NOMO-1 (cell line): ENCODE results near the gene PRR29.

Experiments used
- DNase-seq, 2 experiments: peaks; one replicate each; lab custom pipeline; 2025; ENCODE audit not compliant: unreplicated experiment in 2 of 2; lab: John Stamatoyannopoulos, UW

PRR29 gene

DNA sequence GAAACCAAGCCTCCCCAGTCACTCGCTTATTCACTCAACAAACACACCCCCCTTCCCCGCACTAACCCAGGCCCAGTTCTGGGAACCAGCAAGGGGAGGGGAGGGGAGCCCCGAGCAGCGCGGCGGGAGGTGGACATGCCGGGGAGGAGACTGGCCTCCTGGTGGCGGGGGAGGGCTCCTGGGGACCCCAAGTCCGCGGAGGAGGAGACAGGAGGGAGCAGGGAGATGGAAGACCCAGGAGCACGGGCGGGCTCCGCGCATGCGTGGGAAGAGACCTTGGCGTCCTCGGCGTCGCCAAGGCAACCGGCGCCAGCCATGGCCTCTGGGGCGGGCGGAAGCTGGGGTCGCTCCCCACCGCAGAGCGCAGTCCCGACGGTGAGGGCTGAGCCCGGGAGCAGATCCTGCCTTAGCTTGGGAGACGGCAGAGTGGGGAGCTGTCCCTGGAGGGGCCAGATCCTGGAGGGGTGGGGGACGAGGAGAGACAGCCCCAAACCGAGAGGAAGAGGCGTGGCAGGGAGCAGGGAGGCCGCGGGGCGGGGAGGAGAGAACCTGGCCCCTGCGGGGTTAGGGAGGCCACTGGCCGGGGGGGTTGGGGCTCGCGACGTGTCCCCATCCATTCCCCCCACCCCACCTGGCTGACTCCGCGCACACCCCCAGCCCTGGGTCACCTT is at the start of gene PRR29:
Gene PRR29, plus strand, starts transcription at position 302 of the 671 bp plus-strand sequence. Its CDS starts 14 bp downstream, at position 316.
- peak; percentile 31 to 45 for DNase-seq

GRCh38 chr17:63948521-63948920 is 49.6 kb upstream of the PRR29 start:
- DNase-seq, result no peak

- DNase-seq, result no peak
Measured at GRCh38 chr17:63949576-63950250, 48.4 kb upstream of the PRR29 start.

GRCh38 chr17:63950940-63951907 is 46.9 kb upstream of the PRR29 start:
- no peak for DNase-seq

- peak in 1 of 2 experiments; percentile 10 for DNase-seq
Measured at GRCh38 chr17:63954402-63955063, 43.6 kb upstream of the PRR29 start.

- DNase-seq, result no peak
Measured at GRCh38 chr17:63955232-63955631, 42.9 kb upstream of the PRR29 start.

GRCh38 chr17:63955791-63956190 is 42.4 kb upstream of the PRR29 start:
- no peak for DNase-seq

- no peak for DNase-seq
Measured at GRCh38 chr17:63956296-63956920, 41.7 kb upstream of the PRR29 start.

DNA sequence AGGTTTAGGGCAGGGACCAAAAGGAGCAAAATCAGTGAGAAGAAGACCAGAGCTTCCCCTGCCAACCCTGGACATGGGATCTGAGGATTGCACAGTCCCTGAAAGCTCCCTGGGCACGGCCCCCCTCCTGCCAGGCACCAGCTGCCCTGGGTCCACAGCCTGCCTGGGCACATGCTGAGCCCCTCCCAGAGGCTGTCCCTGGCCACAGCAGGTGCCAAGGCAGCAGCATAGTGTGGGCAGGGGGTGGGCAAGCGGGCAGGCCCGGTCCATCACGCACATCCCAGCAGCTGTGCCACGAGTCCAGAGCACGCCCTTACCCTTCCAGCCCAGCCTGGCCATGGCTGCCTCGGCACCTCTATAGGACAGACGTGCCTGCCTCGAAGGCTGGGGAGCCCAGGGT is 38.1 kb upstream of the PRR29 start:
- DNase-seq, result no peak

DNA sequence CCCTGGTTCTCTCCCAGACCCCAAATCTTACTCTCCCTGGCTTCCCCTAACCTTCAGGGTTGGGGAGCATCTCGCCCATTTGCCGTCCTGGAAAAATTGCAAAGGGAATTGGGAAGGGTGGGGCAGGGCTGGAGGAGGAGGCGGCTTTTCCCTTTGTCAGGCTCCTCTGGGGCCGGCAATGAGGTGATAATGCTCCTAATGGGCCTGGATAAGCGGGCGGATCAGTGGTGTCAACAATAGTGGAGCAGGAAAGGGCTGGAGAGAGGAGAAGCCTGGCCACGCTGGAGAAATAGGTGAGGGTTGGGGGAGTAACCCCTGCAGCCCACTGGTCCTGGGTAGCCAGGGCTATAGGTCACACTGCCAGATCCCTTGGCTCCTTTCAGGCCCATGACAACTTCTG is 37.7 kb upstream of the PRR29 start:
- DNase-seq, result no peak

DNA sequence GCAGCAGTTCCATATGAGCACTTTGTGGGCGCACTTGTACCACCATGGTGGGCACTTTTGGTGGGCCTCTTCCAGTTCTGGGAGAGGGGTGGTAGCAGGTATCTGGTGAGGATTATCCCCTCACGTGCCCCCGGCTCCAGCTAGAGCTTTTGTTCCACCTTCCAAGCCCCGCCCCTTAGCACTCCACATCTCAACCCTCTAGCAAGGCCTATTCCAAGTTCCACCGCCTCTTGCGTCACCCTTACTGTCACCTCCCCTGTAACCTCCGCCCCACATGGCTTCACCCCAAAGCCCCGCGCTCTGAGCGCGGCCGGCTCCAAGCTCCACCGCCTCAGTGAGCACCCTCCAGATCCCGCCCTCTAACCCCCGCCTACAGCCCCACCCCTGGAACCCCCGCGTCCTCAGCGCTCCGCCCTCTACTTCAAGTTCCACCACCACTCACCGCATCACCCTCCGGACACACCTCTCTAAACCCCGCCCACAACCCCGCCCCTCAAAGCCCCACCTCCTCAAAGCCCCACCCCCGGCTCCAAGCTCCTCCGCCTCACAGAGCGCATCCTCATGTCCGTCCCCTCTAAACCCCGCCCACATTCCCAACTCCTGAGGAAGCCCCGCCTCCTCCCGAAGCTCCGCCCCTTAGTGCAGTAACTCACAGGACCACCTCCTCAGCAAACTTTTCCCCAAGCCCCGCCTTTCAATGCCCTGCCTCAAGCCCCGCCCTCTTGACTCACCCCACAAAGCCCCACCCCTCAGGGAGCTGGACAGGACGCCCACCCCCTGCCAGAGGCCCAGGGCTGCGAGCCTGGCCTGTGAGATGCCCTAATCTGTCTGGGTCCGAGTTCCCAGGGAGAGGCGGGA is 36.6 kb upstream of the PRR29 start:
- peak; percentile 44 to 47 for DNase-seq

DNA sequence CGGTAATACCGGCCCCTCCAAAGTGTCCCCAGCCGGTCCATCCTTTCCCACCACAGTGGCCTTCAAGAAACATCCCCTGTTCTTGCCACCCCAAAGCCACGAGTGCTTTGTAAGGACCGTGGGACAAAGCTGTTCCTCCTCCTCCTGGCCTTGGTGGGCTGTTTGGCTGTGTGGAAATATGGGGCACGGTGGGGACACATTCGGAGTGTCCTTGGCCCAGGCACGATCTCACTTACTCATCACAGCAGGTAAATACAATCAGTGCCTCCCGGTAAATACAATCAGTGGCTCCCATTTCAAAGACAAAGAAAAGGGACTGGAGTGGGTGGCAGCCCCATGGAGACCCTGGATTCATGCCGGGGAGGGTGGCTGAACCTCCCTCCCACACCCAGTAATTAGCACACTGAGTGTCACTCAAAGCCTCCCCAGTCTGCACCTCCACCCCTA is 35.8 kb upstream of the PRR29 start:
- DNase-seq, result no peak

GRCh38 chr17:63963123-63963522 is 35.0 kb upstream of the PRR29 start:
- no peak for DNase-seq

GRCh38 chr17:63966646-63967264 is 31.4 kb upstream of the PRR29 start:
- DNase-seq, result no peak

DNA sequence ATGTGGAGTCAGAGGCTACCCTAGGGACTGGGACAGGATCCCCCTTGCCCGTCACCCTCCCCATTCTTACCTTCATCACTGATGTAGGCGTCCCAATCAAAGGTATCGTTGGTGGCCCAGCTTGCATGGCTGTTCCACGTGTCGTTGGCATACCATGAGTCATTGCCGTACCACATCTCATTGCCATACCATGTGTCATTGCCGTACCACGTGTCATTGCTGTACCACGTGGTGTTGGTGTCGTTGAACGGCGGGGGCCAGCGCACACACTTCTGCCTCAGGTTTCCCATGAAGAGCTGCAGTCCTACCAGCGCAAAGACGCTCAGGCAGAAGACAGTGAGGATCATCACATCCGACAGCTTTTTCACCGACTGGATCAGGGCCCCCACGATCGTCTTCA is 30.2 kb upstream of the PRR29 start:
- no peak for DNase-seq

GRCh38 chr17:63969278-63969677 is 28.9 kb upstream of the PRR29 start:
- DNase-seq, result no peak

- no peak for DNase-seq
Measured at GRCh38 chr17:63972796-63973195, 25.4 kb upstream of the PRR29 start, which contains the start of gene SCN4A. Gene SCN4A, minus strand, starts transcription at chr17:63972918. Its CDS starts 77 bp downstream, at chr17:63972841.

DNA sequence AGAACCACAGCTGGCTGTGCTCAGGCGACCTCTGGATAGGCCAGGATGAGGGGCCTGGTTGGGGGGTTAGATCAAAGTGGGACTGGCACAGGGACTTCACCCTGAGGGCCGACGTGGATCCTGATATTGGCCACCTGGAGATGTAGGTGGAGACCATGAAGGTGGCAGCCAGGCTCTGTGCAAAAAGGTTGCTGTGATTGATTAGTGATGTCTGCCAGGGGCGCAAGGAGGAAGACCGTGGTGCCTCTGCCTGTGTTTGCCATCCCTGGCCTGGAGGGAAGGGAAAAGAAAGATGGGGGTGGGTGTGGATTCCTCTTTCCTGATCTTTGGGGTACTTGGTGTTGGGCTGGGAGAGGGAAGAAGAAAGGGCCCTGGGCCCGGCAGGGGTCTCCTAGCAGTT is 24.9 kb upstream of the PRR29 start:
- DNase-seq, result no peak
